ENCODE data around the gene HMX2.
A peak's percentile ranks its signal among the peaks of the same experiment; 100 is the strongest.
"Not testable (repeated sequence)": the region's sequence is repeated elsewhere in the genome, so short reads cannot be mapped to it uniquely, and the experiment has no call there.

HMX2 gene

GRCh38 chr10:123153486-123154091, 5.7 kb downstream of the HMX2 start:
- no peak for DNase-seq

- peak; percentile 95 for DNase-seq
Measured at GRCh38 chr10:123154092-123154710, 6.3 kb downstream of the HMX2 start, which contains the start of gene BUB3. BUB3 (plus strand) TSS chr10:123154402; CDS start chr10:123154918, 516 bp downstream.

DNA sequence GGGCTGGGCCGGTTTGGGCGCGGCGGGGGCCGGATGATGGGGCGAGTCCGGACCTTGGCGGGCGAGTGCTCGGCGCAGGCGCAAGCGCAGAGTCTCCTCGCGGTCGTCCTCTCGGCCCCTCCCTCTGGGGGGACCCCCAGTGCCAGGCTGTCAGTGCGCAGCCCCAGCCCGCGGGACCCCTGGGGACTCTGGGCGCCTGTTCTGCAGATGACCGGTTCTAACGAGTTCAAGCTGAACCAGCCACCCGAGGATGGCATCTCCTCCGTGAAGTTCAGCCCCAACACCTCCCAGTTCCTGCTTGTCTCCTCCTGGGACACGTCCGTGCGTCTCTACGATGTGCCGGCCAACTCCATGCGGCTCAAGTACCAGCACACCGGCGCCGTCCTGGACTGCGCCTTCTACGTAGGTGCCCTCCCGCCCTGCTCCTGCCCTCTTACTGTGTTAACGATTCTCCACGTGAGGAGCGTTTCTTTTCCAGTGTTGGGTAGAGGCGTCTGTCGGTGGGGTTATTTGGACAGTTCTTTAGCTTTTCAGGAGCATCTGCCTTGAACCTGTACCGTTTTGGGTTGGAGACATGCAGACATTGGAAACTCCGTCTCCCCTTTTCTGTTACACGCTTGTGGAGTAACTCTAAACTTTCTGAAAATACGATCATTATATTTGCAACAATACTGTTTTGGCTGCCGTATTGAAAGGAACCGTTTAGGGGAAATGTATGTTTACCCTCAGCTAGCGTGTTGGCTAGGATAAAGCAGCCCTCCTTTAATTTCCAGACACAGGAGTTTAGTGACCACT, 7.0 kb downstream of the HMX2 start:
- no peak for DNase-seq

DNA sequence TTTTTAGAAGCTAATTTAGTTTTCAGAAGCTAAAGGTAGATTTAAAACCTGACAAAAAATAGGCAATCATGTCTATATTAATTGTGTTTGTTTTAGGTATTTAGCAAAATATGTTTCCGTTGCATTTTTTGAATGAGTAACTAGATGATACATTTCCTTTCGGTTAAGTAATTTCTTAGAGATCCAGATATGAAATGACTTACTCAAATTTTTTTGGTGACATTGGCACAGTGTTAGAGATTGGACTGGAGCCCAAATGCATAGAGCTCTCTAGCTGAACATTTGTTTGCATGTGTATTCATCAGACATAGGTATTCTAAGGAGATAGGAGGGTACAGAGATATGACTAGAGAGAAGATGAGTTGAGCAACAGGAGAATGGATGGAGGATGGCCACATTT, 8.1 kb downstream of the HMX2 start:
- DNase-seq: no peak

- DNase-seq: no peak
Measured at GRCh38 chr10:123157210-123157609, 9.3 kb downstream of the HMX2 start.

GRCh38 chr10:123158682-123159081, 10.7 kb downstream of the HMX2 start:
- no peak for DNase-seq

DNA sequence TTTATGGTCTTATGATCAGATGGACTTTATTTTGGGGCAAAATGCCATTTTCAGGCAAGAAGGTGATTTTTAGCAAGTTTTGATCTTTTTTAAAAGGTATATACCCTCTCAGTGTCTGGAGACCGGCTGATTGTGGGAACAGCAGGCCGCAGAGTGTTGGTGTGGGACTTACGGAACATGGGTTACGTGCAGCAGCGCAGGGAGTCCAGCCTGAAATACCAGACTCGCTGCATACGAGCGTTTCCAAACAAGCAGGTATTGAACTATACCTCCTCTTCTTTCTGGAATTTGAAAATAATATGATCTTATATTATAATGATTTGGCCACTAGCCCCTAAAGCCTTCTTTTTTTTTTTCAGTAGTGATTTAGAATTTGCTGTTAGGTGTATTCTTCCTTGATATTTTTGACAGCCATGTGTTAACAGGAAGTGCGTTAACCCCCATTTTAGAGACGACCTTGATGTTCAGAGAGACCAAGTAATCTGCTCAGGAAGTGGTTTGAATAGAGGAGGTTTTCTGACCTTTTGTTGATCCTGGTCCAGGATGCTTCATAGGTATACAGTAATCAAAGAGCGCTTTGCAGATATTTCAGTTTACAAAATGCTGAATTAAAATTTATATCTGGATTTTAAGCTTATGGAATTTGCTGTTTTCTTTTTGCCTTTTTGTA, 12.5 kb downstream of the HMX2 start:
- DNase-seq: no peak

DNA sequence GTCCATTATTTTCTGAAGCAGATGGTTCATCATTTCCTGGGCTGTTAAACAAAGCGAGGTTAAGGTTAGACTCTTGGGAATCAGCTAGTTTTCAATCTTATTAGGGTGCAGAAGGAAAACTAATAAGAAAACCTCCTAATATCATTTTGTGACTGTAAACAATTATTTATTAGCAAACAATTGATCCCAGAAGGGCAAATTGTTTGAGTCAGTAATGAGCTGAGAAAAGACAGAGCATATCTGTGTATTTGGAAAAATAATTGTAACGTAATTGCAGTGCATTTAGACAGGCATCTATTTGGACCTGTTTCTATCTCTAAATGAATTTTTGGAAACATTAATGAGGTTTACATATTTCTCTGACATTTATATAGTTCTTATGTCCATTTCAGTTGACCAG, 16.4 kb downstream of the HMX2 start:
- no peak for DNase-seq

- no peak for DNase-seq
Measured at GRCh38 chr10:123165445-123166072, 17.6 kb downstream of the HMX2 start.

DNA sequence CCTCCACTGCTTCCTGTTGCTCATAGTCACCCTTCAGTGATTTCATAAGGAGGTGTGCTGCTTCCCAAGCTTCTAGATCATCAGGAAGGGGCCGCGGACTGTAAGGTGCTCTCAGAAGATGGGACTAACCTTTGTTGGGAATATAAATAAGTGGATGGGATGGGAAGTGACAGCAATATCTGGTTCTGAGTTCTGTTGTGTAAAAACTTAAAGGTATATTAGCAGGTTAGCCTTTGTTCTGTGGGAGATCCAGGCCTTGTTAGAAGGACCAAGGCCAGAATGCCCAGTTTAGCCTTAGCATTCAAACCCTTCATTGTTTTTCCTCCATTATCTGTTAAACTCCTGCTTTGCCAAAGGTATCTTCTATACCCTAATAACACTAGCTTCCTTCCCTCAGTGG, 18.7 kb downstream of the HMX2 start:
- DNase-seq: no peak

DNA sequence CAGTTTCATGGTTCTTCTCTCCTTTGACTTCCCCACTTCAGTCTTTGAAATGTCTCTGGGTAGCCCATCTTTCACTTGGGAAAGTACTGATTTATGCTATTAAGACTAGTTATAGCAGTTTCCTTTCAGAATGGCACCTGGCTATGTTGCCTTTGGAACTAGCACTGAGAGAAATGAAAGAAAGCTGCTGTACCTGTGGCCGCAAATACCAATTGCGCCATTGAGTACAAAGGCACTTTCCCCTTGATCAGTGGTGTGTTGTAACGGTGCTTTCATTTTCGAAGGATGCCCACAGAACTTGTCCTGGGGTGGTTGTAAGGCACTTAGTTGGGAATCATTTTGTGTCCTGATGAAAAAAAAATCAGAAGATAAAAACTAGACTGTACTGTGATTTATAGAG, 23.0 kb downstream of the HMX2 start:
- no peak for DNase-seq

DNA sequence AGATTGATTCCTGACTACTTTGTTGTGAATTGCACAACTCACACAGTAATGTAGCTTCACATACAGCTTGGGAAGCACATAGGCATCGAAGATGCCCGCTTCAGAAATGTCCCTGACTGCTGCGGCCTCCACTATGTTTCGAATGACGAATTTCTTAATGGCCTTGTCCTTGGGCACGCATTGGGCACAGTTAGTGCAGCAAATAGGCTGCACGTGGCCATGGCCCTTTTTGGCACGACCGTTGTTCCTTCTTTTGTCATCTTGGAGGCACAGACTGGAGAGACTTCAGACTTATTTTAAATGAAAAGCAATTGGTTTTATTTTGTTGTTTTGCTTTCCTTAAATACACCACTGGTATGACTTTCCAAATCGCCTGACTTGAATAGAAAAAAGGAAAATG, 23.7 kb downstream of the HMX2 start:
- DNase-seq: not testable (repeated sequence)

DNA sequence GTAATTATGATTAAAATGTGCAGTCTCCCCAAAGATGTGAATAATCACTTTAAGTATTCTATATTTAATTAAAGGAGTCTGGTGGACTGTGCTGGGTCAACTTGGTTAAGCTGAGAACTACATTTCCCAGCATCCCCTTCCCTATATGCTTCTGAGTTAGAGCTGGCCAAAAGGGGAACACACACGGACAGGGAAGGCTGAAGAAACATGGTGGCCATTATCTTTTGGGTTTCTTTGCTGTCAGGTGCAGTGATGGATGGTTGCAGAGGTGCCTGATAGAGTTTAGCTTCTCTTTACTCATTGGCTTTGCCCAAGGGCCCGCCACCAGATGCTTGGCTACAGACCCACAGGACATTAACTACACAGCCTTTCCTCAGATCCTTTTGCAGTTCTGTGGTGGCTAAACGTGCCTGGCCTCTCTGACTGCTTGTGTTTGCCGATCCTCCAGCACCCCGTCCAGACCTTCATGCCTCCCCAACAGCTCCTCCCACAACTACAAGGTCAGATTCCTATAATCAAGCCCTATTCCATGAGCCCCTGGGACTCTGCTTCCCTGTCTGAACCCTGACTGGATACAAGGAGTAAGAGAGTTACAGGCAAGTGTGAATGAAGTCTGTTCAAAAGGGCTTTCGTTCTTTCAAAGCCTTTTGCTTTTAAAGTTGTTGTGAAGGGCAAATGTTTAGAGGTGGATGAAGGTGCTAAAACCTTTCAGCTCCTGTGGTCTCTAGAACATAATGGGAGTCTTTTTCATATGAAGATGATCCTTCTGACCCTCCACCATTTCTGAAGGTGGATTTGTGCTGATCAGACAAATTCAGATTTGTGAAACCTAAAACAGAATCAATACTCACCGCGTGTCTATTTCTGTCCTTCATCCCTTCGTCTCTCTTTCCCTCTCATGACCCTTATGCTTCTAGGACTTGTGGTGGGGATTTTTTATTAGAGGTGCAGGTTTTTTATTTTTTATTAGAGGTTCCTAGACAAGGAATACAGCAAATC, 27.8 kb downstream of the HMX2 start:
- no peak for DNase-seq

- DNase-seq: not testable (repeated sequence)
Measured at GRCh38 chr10:123178390-123178789, 30.5 kb downstream of the HMX2 start.

DNA sequence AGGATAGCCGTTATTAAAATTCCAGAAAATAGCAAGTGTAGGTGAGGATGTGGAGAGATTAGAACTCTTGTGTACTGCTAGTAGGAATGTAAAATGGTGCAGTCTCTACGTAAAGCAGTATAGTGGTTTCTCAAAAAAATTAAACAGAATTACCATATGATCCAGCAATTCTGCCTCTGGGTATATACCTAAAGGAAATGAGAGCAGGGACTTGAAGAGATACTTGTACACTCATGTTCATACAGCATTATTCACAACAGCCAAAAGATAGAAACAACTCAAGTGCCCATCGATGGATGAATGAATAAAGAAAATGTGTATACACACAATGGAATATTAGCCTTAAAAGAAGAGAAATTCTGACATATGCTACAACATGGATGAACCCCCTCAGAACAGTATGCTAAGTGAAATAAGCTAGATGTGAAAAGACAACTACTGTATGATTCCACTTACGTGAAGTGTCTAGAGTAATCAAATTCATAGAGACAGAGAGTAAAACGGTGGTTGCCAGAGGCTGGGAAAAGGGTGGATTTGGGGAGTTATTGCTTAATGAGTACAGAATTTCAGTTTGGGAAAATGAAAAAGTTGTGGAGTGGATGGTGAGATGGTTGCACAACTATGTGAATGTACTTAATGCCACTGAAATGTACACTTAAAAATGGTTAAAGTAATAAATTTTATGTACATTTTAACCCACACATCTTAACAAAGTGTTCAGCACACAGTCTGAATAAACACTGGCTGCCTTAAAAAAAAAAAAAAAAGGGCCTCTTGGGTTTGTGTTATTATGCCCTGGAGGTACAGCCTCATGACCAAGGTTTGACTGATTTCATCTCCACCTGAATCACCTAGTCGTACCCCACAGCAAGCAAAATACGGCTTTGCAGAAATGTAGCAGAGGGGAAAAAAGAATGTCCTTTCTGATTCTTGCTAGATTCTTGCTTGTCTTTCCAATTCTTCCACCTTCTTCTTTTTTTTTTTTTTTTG, 32.5 kb downstream of the HMX2 start:
- no peak for DNase-seq

DNA sequence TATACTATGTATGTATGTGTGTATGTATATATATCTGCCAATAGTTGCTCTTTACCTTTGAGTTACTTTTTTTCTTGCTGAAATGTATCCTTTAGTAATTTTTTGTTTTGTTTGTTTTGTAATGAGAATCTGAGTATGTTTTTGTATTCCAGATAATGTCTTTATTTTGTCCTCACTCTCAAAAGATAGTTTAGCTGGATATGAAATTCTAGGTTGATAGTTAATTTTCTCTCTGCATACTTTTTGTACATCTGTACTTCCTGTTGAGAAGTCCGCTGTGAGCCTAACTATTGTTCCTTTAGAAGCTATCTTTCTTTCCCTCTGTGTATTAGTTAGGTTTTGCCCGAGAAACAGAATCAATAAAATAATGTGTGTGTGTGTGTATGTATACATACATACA, 35.8 kb downstream of the HMX2 start:
- DNase-seq: no peak

DNA sequence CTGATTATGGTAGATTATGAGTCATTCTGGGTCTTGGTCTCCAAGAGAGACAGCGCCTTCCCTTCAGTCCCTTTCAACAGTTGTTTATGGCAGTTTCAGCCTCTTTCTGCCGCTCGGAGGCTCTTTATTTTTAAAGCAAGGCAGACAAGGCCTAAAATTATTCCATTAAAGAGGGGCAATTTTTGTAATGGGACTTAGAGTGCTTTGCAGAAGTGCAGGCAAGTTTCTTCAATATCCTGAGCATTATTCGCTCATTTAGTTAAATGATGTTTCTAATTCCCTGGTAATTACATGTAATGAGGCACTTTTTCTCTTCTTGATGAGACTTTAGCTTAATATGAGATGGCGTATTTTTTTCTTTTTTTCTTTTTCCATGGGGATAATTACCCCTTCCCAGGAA, 39.8 kb downstream of the HMX2 start:
- DNase-seq: no peak

DNA sequence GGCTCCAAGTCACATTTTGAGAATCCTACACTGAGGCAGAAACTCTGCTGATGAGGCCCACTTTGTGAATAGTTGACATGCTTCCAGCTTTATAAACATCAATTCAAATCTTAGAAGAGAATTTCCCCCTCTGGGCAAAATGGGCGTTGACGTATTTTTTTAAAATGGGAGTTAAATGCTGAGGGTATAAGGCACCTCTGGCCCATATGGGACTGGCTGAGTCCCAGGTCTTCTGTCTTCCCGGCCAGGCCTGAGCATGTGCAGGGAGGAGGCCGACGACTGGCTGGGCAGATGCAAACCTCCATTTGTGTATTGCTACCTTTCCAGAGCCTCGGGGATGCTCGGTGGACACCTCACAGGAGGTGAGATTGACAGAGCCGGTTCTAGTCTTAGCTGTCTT, 44.0 kb downstream of the HMX2 start:
- DNase-seq: no peak

GRCh38 chr10:123194056-123194455, 46.1 kb downstream of the HMX2 start:
- no peak for DNase-seq
